ENCODE results near the gene HDAC8. TPM values are rescaled to one million over a fixed set of nuclear protein-coding genes. Genes with fewer than 3 reads are reported as not detected.

Gene HDAC8
- 31.4 TPM for total RNA-seq

DNA sequence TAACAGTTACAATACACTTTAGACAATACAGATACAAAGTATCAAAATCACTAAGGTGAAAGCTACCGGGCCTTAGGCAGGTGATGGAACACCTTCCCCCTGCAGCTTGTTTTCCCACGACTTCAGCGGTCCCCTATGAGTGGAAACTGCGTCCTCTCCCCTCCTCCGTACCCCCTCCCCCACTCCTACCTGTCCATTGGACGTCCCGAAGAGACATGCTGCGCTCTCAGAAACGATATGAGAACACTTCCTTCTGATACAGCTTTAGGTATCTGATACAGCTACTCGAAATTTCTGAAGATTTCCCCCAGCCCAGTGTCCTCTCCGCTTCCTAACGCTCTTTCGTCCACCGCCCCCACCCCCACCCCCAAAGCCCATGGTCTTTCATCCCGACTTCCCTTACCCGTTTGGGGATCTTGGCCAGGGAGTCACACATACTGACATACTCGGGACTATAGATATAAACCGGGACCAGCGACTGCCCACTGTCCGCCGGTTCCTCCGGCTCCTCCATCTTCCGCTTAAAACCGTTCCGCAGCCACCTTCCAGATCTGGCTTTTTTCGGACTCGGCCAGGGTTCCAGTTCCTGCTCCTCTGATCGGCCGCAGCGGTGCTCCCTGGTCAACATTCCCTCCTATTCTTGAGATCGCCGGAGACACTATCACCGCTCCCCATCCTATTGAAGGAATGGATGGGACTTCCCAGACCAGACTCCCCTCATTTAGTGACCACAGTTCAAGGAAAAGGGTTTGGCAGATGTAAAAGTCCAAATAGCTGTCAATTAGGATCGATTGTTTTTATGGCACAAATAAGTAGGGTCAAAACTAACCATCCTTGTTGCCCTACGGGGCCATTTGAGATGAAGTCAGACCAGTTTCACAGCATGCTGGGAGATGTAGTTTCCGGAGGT is at the start of gene HDAC8:
HDAC8 (minus strand) TSS at position 596 of the 910 bp plus-strand sequence; CDS start at position 514, 82 bp downstream.

DNA sequence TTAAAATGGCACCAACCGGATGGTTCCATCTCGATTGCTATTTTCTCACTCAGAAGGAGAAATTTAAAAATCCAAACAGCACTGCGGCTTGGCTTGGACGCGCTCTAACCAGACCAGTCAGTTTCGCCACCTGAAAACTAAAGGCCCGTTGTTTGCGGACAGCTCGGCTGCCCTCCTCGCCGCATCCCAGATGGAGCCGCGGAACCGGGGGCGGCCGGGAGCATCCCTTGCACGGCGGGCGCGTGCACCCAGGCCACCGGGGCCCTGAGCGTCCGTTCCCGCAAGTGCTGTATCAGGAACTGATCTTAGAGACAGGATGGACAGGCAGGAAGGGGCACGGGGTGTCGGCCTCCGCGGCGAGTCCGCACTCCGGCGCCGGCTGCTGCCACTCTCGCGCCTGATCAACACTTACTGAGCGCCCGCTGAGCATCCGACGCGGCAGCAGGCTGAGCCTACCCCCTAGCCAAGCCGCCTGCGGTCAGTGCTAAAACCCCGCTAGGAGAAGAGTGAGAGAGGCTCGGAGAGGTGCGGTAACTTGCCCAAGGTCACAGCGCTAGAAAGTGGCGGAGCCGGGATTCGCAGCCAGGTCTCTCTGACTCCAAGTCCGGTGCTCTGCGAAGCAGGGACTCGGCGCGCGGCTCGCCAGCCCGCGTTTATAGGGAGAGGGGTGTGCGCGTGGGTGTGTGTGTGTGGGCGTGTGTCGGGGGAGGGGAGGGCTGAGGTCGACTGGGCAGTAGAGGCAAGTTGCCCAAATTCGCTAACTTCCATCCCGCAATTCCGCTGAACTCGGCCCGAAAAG is 267.2 kb downstream of the HDAC8 start, which contains the start of gene CITED1:
CITED1 (minus strand) TSS at position 629 of the 799 bp plus-strand sequence. CDS start 3,045 bp downstream, outside the sequence.

Small RNAs within 50 kb of the gene (small RNA-seq; reads per million reads assigned to genes)
- gene RF00019 (not detected), gene RNU2-68P (1.7 reads per million, percentile 85 among the genes with 10 or more reads in this experiment)

Other genes with a start within 250 kb of the HDAC8 start
- 5.1 TPM for gene PHKA1, start 141.5 kb upstream of the HDAC8 start, total RNA-seq
- gene DMRTC1B, start 204.0 kb upstream of the HDAC8 start, total RNA-seq = 2.5 TPM
- gene FAM236B, start 209.8 kb upstream of the HDAC8 start, total RNA-seq = not detected
- not detected for gene FAM236D, start 235.4 kb upstream of the HDAC8 start, total RNA-seq